A204.1 (cell line): ENCODE measurements around the gene PREX1.

Experiments
- FAIRE-seq: peaks from 2 replicates; lab custom pipeline; 2012; peaks lifted over from hg19 to GRCh38; lab: Jason Lieb, UNC

PREX1 gene

DNA sequence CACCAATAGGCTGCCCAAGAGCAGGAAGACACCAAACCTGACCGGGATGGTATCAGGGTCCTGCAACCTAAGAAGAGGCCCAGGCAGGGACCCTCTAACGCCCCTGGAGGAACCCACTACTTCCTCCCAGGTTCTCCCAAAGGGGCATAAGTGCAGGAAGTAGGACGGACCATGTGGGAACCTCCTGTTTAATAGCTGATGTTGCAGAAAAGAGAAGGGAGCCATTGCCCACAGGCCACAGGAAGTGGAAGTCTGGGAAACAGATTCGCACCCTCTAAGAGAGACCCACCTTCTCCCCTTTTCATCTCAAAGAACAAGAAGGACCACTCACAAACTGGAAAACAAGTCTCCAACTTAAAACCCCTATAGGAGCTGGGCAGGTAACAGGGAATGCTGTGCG lies 18.1 kb downstream of the PREX1 start:
- FAIRE-seq: no peak

DNA sequence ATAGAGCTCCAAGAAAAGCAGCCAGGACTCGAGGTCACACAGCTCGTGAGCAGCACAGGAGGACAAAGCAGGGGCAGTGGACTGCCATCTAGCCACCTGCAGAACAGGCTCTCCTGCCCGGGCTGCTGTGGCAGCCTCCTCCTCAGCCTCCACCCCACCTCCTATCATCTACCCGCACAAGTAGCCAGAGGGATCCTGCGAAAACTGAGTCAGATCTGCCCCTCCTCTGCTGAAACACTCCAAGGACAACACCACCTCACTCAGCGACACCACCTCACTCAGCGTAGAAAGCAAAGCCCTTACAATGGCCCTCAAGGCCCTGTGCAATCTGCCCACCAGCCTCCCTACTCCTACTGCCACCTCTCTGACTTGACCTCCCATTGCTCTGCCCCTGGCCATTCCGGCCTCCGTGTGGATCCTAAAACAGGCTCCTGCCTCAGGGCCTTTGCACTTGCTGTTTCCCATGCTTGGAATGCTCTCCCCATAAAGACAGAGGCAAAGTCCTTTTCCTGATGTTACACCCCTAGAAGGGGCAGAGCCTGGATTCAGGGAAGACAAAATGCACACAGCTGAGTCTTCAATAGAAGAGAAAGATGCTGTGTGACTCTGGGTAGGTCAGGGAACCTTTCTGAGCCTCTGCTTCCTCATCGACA lies 19.3 kb downstream of the PREX1 start:
- no peak for FAIRE-seq

DNA sequence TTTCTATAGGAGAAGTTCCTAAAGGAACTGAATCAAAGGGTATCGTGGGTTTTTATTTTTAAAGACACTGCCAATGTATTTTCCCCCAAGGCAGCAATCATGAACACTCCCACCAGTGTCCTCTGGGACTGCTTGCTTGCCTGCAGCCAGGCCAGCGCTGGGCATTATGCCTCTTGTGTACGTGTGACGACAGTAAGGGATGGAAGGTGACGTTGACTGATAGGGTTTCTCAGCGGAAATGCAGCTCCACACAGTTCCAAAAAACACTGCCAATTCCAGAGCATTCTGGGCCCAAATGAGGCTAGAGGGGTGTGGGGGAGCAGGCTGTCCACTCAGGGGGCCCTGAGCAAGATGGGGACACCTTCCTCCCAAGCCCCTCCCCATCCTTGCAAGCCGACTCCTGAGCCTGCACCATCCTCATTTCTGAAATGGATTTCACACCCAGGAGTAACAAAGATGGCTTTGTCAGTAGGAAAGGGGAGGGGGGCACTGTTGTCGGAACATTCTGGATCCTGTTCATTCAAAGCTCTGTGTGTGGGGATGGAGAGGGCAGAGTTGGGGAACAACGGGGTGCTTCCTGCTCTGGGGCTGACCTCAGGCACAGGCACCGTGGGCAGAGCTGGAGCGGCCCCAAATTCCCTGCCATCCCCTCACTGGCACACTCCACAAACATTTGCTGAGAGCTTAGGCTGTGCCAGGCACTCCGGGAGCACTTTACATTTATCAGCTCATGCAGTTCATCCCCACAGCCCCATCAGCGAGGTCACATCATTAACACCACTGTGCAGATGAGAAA lies 20.0 kb downstream of the PREX1 start:
- FAIRE-seq: no peak

DNA sequence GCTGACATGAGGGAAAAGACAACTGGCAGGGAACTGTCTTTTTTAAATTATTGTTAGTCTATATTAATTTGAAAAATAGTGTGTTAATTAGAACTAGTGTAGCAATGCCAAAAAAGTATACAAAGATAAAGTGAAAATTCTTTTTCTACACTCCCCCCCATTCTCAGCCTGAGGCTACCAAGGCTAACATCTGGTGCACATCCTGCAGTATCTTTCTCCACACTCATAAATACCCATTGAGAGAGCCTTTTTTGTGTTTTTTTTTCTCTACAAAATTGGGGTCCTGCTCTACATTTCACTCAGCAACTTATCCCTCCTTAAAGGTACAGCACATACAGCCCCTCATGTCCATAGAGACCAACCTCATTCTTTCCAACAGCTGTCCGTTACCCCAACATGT lies 20.7 kb downstream of the PREX1 start:
- FAIRE-seq: no peak

DNA sequence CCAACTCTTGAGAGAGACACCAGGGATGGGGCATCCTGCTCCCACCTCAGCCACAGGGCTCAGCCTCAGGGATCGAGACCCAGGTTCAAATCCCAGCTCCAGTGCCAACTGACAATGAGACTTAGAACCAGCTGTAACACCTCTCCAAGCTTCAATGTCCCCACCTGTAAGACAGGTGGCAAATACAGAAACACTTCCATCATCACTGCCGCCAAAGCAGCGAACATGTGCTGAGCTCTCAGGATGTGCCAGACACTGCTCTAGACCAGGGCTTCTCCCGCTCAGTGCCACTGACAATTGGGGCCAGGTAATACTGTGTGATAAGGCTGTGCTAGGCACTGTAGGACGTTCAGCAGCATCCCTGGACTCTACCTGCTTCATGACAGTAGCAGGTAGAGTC lies 22.1 kb downstream of the PREX1 start:
- FAIRE-seq: no peak

DNA sequence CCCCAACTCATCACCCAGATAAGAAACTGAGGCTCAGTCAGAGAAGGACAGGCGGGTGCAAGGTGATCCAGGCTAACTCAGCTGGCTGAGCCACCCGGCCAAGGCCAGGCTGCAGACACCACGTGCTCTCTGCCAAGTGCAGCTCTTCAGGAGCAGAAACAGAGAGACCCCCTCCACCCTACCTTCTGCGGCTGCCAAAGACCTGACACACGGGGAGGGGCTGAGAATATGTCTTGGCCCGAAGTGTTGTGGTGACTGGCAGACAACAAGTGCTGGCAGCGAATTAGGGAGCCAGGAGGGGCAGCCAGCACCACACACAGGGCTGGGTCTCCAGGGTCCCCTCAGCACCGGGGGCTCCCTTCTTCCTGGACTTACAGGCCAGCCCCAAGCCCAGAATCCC lies 22.5 kb downstream of the PREX1 start:
- no peak for FAIRE-seq

DNA sequence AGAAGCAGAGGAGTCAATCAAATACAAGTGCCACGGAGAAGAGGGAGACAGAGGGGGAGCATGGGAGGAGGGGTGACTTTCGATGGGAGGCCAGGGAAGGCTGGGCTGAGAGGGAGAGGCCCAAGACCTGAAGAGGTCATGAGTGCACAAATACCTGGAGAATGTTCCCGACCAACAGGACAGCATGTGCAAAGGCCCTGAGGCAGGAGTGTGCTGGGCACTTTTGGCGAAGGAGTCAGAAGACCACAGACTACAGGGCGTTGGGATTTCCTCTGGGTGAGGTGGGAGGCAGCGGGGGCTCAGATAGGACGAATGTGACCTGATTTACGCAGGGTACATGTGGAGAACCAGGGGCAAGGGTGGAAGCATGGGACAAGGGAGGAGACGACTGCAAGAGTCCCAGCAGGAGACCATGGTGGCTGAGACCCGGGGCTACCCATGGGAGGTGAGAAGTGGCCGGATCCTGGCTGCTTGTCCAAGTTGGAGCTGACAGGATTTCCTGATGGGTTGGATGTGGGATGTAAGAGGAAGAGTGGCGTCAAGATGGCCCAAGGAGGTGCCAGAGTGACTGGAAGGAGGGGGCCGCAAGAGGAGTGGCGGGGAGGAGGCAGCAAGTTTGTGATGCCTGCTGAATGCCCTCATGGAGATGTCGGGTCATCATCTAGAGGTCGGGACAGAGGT lies 23.4 kb downstream of the PREX1 start:
- FAIRE-seq: no peak

DNA sequence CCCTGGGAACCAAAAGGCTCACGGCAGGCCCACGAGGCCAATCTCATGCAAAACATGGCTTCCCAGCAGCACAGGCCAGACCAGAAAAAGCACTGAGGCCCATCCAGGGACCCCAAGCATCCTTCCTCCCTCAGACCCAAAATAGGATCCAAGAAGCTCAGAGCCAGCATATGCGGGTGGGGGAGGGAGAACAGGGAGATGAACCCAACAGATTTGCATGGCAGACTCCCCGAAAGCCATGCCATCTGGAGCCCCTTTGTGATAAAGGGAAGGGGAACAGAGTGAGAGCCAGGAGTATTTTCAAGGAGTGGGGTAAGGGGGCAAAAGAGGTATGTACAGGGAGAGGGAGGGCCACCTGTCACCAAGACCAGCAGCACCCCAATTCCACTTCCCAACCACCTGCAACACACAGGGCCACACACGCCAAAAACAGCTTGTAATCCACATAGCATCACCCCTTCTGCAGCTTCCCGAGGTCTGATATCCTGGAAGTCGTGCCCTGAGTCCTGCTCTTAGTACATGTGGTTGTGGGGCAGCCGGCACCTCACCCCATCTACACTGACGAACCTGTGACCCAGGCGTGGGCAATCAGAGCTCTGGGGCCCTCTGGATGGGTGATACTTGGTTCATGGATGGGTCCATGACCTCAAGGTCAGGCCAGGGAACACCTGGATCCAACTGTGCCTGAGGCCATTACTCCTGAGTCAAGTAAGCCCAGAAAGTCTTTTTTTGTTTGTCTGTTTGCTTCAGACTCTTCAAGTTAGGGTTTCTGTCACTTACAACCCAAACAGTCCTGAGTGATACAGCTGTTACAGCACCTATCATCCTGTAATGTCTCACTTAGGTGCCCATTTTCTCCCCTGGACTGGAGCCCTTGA lies 24.4 kb downstream of the PREX1 start:
- FAIRE-seq: no peak

DNA sequence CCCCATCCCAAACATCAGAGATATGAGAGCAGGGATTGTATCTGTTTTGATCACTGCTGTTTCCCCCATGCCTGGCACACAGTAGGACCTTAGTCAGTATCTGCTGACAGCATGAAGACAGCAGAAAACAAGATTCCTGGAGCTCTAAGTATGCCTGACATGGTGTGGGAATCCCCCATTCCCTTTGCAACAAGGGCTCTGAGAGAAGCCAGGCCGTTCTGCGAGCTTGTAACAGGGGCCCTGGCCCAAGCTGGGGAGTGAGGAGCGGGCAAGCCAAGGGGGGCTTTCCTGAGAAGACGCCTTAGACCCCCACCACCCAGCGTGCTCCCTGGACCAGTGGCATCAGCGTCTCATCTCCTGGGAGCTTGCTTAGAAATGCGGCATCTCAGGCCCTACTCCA lies 25.2 kb downstream of the PREX1 start:
- FAIRE-seq: no peak

DNA sequence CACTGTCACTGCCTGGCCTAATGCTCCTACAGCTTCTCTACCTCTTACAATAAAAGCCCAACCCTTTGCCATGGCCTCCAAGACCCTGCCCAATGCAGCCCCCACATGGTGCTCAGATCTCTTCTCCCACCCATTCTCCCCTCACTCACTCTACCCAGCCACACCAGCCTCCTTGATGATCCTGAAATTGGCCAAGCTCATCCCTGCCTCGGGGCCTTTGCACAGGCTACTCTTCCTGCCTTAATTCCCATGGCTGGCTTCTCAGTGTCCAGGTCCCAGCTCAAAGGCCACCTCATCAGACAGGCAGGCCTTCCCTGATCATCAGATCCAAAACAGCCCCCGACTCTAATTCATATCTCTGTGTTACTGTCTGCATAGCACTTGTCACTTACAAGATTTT lies 25.6 kb downstream of the PREX1 start:
- FAIRE-seq: no peak

DNA sequence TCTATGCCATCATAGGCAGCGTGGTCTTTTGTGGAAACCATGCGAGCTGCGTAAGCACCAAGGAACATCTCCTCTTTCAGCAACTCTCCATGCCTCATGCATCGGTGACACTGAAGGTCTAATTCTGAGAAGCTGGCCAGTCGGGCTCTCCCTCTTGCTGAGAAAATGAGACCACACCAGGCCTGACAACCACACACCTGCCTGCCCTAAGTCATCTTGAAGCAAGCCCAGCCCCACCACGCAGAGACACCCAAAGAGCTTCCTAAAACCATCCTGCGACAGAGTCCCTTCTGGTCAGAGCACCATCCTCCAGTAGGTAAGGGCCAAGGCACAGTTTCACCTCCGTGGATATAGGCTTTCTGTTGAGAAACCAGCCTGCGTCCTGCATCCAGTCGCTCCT lies 26.6 kb downstream of the PREX1 start:
- no peak for FAIRE-seq

DNA sequence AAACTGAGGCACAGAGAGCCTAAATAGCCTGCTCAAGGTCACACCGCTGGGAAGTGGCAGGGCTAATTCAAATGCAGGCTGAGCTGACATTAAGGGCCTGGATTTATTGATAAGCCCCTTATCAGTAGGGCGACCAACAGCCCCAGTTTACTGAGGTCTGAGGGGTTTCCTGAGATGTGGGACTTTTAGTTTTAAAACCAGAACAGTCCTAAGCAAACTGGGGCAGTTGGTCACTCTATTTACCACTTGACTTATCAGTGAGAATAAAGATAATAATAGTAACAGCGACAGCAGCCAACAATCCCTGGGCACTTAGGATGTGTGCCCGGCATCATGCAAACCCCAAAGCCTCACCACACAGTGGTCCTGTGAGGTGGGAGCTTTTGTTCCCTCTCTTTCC lies 27.6 kb downstream of the PREX1 start:
- no peak for FAIRE-seq

DNA sequence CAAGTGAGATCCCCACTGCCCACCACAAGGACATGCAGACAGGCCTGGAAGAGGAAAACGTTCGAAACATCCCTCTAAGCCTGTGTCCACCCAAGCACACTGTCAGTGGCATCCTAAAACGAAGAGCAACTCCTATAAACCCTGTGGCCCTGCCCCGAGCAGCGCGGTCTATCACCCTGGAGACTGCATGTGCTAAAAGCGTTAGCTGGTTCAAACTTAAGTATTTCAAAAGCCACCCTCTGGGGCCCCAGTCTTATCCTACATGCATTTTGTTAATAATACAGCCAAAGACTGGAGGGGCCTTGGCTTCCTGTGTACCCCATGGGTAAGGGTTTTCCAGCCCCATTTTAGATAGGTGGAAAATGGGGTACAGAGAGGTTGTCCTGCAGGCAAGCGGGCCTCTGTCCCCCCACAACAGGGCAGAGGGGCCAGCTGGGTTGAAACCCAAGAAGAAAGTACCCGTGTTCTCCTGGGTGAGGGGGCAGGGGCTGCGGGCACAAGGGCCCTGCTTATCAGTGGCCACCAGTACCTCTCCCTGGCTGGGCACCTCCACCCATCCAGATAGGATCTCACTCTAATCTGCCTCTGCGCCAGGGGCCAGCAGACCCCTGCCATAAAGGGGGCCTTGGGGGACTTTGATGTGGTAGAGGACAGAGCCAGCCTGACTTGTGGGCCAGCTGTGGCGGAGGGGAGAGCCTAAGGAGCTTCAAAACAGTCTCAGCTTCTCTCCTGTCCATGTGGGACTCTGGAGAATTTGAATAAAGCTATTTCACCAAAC lies 28.3 kb downstream of the PREX1 start:
- no peak for FAIRE-seq

DNA sequence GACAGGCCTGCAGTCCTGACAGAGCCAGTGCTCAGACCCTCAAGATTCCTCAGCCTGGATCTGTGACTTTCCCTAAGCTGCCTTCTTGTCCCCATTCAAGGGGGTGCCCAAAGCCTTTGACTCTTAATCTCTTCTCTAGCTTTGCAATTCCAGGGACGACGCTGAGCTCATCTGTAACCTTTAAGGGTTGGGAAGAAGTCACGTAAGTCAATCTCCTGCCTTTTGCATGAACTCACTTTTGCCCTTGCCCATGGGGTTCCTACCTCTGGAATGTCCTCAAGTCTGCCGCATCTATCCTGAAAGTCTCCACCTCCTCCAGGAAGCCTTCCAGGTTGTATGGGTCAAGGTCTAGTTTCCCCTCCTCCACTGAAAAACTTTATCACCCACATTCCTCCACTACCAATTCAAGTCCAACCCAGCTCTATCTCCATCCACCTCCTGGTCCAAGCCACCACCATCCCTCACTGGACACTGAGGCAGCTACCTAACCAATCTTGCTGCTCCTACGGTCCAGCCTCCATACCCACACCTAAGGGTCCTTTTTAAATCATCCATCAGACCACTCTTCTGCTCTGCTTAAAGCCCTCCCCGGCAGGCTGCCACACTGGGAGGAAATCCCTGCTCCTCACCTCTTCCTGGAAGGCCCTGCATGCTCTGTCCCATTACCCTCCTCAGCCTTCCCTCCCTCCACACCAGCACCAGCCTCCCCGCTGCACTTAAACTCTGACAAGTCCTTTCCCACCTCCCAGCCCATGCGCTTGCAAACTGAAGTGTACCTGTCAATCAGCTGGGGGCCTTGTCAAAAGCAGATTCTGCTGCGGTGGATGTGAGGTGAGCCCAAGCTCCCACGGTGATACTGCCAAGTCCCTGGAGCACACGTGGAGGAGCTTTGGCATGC lies 29.7 kb downstream of the PREX1 start:
- no peak for FAIRE-seq

DNA sequence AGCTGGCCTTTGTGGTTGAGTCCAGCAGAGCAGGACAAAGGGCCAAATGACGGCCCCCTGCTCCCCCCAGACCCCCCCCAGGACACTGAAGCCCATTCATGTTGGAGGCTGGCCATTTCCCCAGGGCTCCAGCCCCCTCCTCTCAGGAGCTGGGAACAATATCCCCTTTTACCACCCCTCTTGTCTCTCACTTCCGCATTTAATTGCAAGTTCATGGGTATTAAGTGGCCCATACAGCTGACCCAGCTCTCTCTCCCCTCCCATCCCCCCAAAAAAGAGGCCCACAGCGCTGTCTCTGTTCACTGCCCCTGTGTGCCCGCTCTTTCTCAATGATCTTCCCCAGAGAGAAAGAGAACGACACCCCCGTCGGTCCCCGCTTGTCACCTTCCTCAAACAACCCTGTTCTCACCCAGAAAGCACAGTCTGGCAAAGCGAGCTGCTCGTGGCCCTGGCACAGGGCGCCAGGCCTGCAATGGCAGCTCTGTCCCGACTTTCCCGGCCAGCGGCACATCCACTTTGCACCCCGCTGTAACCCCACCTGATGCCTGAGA lies 30.4 kb downstream of the PREX1 start:
- no peak for FAIRE-seq

DNA sequence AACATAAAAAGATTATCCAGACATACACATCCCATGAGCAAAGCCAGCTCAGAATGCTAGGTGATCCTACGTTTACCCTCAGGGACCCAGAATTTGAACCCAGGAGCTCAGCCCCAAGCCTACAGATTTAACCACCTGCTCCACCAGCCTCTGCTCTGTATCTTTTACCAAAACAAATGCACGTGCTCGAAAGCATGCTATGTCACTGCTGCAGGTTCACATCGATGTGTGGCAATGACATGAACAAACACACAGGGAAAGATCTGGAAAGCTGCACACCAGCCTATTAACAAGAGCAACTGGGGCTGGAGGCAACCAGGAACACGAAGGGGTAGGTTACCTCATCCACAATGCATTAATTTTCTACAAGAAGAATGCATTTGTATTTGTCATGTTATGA lies 32.1 kb downstream of the PREX1 start:
- FAIRE-seq: no peak

DNA sequence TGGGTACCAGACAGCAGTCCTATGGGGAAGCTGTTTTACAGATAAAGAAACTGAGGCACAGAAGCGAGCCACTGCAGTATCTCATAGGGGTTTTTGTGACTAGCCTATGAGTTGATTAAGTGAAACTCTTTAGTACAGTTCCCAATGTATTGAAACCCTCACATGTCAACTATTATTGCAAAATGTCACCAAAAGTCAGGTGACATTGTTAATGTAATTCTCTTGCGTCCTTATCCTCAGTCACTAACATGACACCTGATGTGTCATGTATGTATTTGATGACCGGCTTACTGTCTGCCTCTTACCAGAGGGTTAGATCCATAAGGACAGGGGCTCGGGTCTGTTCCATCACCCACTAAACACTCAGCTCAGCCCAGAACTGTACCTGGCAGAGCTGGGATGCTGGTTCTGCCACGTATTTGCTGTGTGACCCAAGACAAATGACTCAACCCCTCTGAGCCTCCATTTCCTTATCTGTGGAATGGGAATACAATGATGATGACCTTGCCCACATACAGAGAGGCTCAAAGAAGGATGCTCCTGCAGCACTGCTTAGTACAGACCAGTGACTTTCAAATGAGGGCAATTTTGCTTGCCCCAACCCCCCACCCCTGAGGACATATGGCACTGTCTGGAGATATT lies 32.9 kb downstream of the PREX1 start:
- no peak for FAIRE-seq

DNA sequence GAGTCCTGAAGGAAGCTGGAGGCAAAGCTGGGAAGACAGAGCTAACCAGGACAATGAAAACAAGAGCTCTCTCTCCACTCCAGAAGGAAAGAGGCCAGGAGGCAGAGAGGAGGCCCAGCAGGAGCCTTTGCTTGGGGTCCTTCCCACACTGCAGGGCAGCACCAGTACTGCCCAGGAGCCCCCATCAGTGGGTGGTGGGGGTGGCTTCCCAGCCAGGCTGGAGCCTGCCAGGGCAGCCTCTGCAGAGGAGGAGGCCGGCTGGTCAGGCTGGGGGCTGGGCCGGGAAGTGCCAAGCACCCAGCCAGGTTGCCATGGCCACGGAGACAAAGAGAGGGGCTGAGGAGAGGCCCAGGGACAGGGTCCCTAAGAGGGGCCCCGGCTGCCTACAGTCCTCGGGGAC lies 33.4 kb downstream of the PREX1 start:
- no peak for FAIRE-seq

DNA sequence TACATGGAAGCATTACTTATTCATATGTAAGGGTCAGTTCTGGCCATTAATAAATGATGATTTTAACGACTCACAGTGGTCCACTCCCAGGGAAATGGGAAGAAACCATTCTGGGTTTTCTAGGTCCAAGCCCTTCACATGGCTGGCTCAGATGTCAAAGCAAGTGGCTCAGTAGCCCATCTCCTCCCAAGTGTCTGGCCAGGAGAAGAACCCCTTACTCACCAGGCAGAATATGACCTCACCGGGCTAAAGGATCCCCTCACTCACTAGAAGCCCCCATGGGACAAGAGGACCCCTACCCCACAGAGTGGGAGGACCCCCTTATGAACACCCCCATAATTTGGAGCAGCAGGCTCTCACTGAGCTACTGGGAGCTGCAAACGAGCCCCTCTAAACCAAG lies 34.0 kb downstream of the PREX1 start:
- no peak for FAIRE-seq

DNA sequence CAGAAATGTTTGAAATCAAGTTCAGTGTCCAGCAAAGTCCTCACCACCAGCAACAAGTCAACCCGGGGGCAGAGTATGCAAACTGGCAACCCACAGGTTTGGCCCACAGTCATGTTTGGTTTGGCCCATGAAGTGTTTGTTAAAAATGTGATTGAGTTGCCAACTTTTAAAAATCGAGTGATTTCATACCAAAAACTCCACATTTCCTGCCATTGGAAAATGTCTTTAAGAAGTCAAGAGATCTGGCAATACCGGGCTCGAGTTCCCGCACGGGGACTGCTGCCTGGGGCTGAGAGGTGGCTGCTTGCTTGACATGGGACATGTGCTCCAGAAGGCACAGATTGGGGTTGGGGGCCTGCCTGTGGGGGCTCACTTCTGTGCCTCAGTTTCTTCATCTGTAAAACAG lies 36.1 kb downstream of the PREX1 start:
- FAIRE-seq: no peak
